GM19035 (cell line): ENCODE measurements around the gene KCNIP1.

Experiments
- ATAC-seq: cut with Tn5 transposase; IDR thresholded peaks from one replicate; pipeline ENCODE4 v1.9.1; 2021; ENCODE audit not compliant: unreplicated experiment

The KCNIP1 gene

DNA sequence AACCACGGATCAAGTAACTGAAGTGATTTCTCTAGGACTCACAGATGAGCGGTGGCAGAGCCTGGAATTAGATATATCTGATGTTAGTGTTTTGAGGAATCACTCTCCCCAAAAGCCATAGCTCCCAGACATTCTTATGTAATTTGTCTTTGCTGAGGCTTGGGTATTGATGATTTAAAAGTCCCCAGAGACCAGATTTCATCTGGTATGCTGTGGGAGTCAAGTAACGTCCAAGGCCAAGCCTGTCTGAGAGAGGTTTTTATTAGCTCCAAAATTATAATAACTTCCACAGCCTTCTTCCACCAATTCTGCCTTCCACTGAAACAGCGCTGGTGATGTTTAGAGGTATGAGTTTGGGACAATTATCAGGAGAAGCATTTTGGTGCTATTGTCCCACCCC is 21.3 kb upstream of the KCNIP1 start:
- ATAC-seq = no peak

DNA sequence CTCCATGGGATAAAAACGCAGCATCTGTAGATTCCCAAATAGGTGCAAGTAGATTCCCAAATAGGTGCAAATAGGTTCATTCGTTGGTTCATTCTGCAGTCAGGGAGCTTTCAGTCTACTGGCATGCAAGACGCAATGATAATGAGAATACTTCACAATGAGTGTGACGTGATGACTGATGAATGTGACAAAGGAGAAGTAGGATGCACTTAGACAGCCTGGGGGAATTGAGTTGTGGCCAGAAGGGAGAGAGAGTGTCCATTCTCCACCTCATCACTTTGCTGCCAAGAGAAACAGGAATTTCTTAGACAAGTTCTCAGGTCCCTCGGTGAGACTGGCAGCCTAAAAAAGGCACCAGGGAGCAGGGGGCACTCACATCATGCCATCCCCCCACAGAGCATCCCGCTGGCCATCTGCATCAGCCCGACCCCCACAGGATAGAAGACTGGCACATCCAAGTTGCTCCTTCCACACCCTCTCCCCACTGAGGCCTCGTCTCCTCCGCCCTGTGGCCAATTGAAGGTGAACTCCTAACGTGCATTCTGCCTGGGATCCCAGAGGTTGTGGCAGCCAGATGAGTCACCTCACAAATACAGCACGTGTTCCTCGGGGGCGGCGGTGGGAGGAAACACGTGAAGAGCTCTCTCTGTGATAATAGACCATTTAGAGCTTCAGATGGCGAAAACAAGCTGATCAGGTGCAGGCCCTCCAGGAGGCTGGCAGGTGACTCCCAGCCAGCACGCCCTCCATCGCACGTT is 19.9 kb upstream of the KCNIP1 start:
- ATAC-seq = no peak

- no peak for ATAC-seq
Measured at GRCh38 chr5:170484459-170484831, 19.4 kb upstream of the KCNIP1 start.

DNA sequence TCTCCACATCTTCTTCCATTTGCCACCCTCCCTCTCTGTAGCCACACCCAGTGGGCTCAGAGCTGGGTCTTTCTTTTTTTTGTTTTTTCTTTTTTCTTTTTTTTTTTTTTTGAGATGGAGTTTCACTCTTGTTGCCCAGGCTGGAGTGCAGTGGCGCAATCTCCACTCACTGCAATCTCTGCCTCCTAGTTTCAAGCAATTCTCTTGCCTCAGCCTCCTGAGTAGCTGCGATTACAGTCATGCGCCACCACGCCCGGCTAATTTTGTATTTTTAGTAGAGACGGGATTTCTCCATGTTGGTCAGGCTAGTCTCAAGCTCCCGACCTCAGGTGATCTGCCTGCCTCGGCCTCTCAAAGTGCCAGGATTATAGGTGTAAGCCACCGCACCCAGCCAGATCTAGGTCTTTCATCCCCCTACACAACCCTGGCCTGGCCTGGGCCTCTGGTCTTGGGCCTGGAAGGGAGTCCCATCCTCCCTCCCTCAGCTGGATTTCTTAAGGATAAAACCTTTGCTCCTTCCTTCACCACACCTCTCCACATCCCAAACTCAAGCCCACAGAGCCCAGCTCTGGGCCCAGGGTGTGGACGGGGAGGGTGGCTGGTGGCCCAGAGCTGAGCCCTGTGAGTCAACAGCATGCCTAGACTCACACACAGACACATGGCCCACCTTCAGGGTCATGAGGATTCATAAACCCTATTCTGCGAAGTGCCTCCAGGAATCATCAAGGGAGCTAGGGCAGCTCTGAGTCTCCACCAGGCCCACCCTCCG is 18.8 kb upstream of the KCNIP1 start:
- no peak for ATAC-seq

GRCh38 chr5:170485616-170485911 is 18.3 kb upstream of the KCNIP1 start:
- no peak for ATAC-seq

DNA sequence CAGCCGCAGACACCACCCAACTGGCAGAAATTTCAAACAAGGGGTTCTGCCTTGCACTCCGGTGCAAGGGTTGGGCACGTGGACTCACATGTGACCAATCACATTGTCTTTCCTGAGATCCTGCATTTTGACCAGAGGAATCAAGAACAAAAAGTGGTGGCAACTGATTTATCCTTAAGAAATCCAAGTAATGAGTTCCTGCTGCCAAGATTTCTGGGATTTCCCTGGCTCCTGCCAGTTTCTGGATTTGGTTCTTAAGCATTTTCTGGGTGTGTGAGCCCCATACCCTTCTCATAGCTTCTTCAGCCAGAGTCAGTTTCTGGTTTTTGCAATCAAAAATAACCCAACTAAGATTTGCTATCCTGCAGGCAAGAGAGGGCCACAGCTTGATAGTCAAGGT is 17.4 kb upstream of the KCNIP1 start:
- ATAC-seq = no peak

DNA sequence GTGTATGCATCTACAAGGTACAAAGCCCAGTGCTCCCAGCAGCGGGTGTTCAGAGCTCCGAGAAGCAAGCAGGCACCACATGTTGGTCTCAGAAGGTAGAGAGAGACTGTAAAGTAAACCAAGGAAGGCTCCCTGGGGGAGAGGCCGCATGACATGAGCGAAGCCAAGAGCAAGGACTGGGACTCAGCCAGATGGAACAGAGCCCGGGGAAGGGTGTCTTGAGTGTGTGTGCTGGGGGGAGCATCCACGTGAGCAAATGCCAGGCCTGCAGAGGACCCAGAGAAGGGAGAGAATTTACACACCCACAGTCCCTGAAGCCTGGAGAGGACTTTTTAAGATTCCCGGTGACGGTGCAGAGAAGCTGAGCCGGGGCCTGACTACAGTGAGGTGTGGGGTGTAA is 15.2 kb upstream of the KCNIP1 start:
- ATAC-seq = no peak

GRCh38 chr5:170489199-170489598 is 14.6 kb upstream of the KCNIP1 start:
- ATAC-seq = no peak

DNA sequence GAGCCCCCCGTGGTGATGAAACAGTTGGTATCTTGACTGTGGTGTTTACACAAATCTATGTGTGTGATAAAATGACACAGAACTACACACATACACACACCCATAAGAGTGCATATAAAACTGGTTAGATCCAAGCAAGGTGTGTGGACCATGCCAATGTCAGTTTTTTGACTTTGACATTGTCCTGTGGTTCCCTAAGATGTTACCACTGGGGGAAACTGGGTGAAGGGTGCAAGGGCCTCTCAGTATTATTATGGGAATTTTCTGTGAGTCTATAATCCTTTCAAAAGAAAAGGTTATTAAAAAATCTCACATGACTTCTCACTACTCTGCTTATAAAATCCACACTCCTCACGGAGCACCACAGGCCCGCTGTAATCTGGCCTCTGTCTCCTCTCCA is 13.4 kb upstream of the KCNIP1 start:
- no peak for ATAC-seq

DNA sequence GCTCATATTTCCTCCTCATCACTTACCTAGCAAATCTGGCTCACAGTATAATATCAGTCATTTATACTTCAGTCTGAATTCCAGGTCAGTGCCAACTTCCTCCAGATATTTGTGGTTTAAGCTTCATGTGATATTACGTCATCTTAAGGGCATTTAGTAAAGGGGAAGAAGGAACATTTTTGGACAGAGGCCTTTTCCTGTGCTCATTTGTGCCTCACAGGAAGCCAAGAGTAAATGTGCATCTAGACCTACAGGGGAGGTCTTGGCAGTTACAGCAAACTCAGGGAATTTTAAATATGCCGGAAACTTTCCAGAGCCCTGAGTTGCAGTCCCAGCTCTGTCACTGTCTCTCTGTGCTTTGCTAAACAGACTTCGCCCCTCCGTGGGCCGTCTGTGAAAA is 12.3 kb upstream of the KCNIP1 start:
- ATAC-seq = no peak

- no peak for ATAC-seq
Measured at GRCh38 chr5:170493028-170493820, 10.6 kb upstream of the KCNIP1 start.

DNA sequence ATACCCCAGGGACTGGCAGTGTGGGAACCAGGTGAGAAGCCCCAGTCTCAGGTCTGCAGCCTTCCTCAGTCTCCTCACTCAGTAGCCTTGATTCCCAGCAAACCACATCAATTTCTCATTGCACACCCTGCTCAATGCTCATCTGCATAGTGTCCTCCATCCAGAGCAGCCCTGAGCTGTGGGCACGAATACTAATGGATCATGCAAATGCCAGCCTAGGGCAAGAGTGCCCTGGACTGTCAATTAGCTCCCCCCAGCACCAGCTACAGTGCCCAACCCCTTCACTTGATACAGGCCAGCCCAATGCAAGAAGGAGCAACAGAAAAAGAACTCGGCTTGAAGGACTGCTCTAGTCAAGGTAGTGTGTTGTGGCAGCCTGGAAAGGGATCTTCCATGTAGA is 9.8 kb upstream of the KCNIP1 start:
- no peak for ATAC-seq

DNA sequence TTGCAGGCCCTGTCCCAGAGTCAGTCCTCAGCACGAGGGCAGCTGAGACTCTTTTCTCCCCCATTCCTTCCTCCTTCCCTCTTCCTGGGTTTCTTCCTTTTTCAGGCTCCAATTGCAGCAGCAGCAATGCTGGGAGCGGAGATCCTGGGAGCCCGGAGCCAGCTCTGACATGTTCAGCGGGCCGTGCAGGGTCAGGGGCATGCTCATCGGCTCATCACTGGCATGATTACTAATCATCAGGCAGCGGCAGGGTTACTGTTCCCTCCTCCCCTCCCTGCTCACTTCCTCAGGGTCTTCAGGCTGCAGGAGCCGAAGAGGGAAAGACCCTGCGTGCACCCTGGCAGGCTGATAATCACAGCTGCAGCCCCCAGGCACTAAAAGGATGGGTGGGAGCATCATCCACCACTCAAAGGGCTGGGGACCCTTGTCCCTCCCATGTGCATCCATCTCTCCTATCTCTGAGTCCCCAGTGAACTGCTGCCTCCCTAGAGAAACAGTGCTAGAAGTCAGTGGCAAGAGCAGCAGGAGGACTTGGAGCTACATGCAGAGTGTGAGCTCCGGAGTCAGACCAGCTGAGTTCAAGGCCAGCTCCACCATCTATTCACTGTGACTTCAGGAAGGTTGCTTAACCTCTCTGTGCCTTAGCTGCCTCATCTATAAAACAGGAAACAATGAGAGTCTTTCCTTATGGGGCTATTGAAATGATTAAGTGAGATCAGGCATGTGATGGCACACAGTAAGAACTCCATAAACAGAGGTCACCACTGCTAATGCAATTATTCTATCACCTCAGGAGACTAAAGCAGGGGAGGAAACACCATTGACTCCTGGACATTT is 7.8 kb upstream of the KCNIP1 start:
- ATAC-seq = no peak

- no peak for ATAC-seq
Measured at GRCh38 chr5:170496662-170497028, 7.2 kb upstream of the KCNIP1 start.

DNA sequence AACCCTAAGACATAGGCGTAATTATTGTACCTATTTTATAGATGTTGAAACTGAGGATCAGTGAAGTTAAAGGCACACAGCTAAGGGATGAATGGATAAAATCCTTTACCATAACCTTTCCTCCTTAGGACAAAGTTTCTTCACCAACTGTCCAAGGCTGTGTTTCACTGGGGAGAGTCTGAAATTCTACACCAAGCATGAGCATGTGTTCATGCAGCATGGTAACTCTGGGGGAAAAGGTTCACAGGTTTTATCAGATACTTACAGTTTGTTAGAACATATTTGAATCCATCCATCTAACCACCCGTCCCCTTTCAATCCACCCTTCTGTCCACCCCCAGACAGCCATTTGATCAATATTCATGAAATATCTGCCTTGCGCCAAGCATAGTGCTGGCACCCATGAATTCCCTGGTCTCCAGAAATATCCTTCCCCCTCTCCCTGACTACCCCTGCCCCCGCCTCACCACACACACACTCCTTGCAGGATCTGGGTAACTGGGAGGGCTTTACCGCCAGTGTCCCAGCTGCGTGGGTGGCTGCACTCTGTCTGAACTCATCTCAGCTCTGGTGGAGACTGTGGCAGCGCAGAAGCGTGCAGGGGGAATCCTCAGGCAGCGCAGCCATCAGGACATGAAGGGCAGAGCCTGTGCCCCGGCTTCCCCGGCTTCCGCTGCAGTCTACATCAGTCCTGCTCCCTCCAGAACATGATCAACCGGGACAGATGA is 6.3 kb upstream of the KCNIP1 start:
- no peak for ATAC-seq

- no peak for ATAC-seq
Measured at GRCh38 chr5:170498811-170499351, 4.9 kb upstream of the KCNIP1 start.

DNA sequence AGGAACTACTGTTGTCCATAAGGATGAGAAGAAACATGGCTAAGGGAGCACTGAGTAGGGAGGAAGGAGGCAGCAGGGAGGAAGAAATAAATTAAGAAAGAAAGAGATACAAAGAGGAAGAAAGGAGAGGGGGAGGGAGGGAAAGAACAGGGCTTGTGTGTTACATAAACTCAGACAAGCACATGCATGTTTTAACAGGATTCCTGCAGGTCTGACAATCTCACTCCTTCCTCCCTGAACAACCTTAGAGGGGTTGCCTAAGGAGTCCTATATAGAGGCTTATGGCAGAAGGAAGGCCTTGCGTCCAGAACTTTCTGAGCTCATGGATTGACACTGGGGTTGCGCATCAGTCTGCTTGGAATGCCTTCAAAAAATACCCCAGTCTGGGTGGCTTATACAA is 4.2 kb upstream of the KCNIP1 start:
- no peak for ATAC-seq

- ATAC-seq = no peak
Measured at GRCh38 chr5:170501361-170501760, 2.5 kb upstream of the KCNIP1 start.

- no peak for ATAC-seq
Measured at GRCh38 chr5:170501931-170502330, 1.9 kb upstream of the KCNIP1 start.

- ATAC-seq = no peak
Measured at GRCh38 chr5:170504616-170505266, 921 bp downstream of the KCNIP1 start.
